Transverse colon (tissue), 4 donors: ENCODE measurements around the gene RGS3. TPM values are rescaled to one million over a fixed set of nuclear protein-coding genes. Genes with fewer than 3 reads are reported as not detected.

Source experiments
- DNase-seq: peaks from one replicate; pipeline ENCODE4 v3.0.0-alpha.2; 2019
- H3K27ac ChIP-seq, 4 donors: fragments of 200-600 bp; sonication (generic); 2 replicates each; pipeline ENCODE4 v1.5.1; 2016 to 2018; ENCODE audit warnings: inconsistent platforms in 4 of 4
- H3K27me3 ChIP-seq: fragments of 200-600 bp; sonication (generic); 2 replicates; pipeline ENCODE4 v1.5.1; 2017; ENCODE audit warnings: inconsistent platforms
- H3K36me3 ChIP-seq, 4 donors: fragments of 200-600 bp; sonication (generic); 2 replicates each; pipeline ENCODE4 v1.5.1; 2017 to 2019; ENCODE audit warnings: inconsistent platforms in 4 of 4
- H3K4me1 ChIP-seq, 4 donors: fragments of 200-600 bp; sonication (generic); 2 replicates each; pipeline ENCODE4 v1.5.1; 2017 to 2020; ENCODE audit warnings: inconsistent platforms in 4 of 4
- H3K4me3 ChIP-seq, 4 donors: fragments of 200-600 bp; sonication (generic); 1 replicate in 1 of 4; 2 replicates in 3 of 4; pipeline versions ENCODE4 v1.5.1 to v1.6.1; 2017 to 2019; ENCODE audit warnings: inconsistent platforms in 4 of 4
- H3K9me3 ChIP-seq, 2 donors: fragments of 200-600 bp; sonication (generic); 2 replicates each; pipeline ENCODE4 v1.5.1; 2017 to 2019; ENCODE audit warnings: inconsistent platforms in 2 of 2
- EP300 ChIP-seq: sonication (generic); formaldehyde crosslinking; IDR thresholded peaks from one replicate; pipeline ENCODE4 v1.6.1; 2017; ENCODE audit warnings: antibody characterized with exemption, low read depth
- POLR2A ChIP-seq: fragments of 450-650 bp; IDR thresholded peaks from one replicate; pipeline ENCODE4 v1.6.1; 2016; ENCODE audit warnings: antibody characterized with exemption, mild to moderate bottlenecking, moderate library complexity
- POLR2AphosphoS5 ChIP-seq, 3 donors: sonication (generic); formaldehyde crosslinking; IDR thresholded peaks; one replicate each; pipeline ENCODE4 v1.6.1; 2016; ENCODE audit warnings: antibody characterized with exemption in 3 of 3
- WGBS, 2 donors: methylation state at CpG; one replicate each; pipeline ENCODE4 v1.1.5; 2018; ENCODE audit warnings: low coverage in 1 of 2; 5-methylcytosine and 5-hydroxymethylcytosine counted together
- in situ Hi-C, 4 donors: fragments of 200-750 bp; cut with MboI; loops; one replicate each; pipeline versions ENCODE4 v1.15.0 to v1.15.1; 2017; ENCODE audit warnings: low sequenced_read_pairs in 3 of 4, low pct_ligation_motif_present in 1 of 4, low pct_unique_long_range_greater_than_20kb in 1 of 4
- intact Hi-C: fragments of 100-400 bp; cut with DNase I; formaldehyde crosslinking; loops from one replicate; pipeline ENCODE4 v1.15.1; 2023; ENCODE audit warnings: low total_unique reads
- total RNA-seq, 4 donors: library from RNA; depleted of rRNA; stranded (reverse); fragments of >200 nt; gene quantifications; one replicate each; pipeline ENCODE4 v1.1.0, GENCODE V29; 2016
- TF ChIP-seq, protein P1 (sequence below), 5 experiments: fragments of 200-600 bp in 3 of 5; fragments of 450-650 bp in 2 of 5; sonication (generic) in 3 of 5; IDR thresholded peaks; 1 replicate in 2 of 5; 2 replicates in 3 of 5; pipeline ENCODE4 v1.5.1; 2016 to 2017; ENCODE audit warnings: antibody characterized with exemption in 5 of 5, inconsistent platforms in 3 of 5, mild to moderate bottlenecking in 2 of 5, moderate library complexity in 1 of 5

The RGS3 gene
- total RNA-seq, 4 donors from 2014 or later = 62.7 to 150 (median 80.9) TPM

- WGBS, 2 donors = 82% methylated on average over 5 of the region's 5 CpGs; no CpG with 5 or more reads in 1 of the 2 donors
- in situ Hi-C loops = no loop called here
- Histone ChIP-seq H3K4me1 (peaks cover 3 to 19% (median 12%) of the 10 kb centered on the region in 4 donors), H3K27me3 (no peaks in the 10 kb centered on the region), H3K4me3 (no peak overlapping the region), H3K27ac (no peak overlapping the region), H3K9me3 (no peaks in the 10 kb centered on the region), H3K36me3 (peaks cover 0 to 12% (median 6%) of the 10 kb centered on the region in 4 donors)
- DNase-seq = no peak
- TF ChIP-seq EP300 (no peak), POLR2A (no peak), POLR2AphosphoS5 (IDR thresholded peaks at IDR 0.05) (no peak)
- TF ChIP-seq, protein P1, sequence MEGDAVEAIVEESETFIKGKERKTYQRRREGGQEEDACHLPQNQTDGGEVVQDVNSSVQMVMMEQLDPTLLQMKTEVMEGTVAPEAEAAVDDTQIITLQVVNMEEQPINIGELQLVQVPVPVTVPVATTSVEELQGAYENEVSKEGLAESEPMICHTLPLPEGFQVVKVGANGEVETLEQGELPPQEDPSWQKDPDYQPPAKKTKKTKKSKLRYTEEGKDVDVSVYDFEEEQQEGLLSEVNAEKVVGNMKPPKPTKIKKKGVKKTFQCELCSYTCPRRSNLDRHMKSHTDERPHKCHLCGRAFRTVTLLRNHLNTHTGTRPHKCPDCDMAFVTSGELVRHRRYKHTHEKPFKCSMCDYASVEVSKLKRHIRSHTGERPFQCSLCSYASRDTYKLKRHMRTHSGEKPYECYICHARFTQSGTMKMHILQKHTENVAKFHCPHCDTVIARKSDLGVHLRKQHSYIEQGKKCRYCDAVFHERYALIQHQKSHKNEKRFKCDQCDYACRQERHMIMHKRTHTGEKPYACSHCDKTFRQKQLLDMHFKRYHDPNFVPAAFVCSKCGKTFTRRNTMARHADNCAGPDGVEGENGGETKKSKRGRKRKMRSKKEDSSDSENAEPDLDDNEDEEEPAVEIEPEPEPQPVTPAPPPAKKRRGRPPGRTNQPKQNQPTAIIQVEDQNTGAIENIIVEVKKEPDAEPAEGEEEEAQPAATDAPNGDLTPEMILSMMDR (IDR thresholded peaks at IDR 0.05) = no peak
- intact Hi-C loops = no loop called here
Observed at GRCh38 chr9:113599646-113600022, 136.1 kb downstream of the RGS3 start.

GRCh38 chr9:113600023-113600823 lies 136.7 kb downstream of the RGS3 start:
- no peak for DNase-seq
- WGBS, 2 donors = 77% methylated on average over 12 of the region's 12 CpGs; no CpG with 5 or more reads in 1 of the 2 donors
- no peaks in the 10 kb centered on the region for H3K27me3 ChIP-seq
- H3K36me3 ChIP-seq = peaks cover 0 to 12% (median 6%) of the 10 kb centered on the region in 4 donors
- H3K27ac ChIP-seq = no peak overlapping the region
- H3K4me1 ChIP-seq = peaks cover 3 to 15% (median 10%) of the 10 kb centered on the region in 4 donors
- TF ChIP-seq EP300 = no peak
- TF ChIP-seq, protein P1 (IDR thresholded peaks at IDR 0.05) = no peak
- no peak for TF ChIP-seq POLR2AphosphoS5 (IDR thresholded peaks at IDR 0.05)
- no peak for TF ChIP-seq POLR2A
- H3K9me3 ChIP-seq = no peaks in the 10 kb centered on the region
- intact Hi-C loops (no loop called here), in situ Hi-C loops (no loop called here)
- no peak overlapping the region for H3K4me3 ChIP-seq

GRCh38 chr9:113600871-113601614 lies 137.5 kb downstream of the RGS3 start:
- no peaks in the 10 kb centered on the region for H3K9me3 ChIP-seq
- 69 to 100% methylated on average over 1 to 5 of the region's 5 CpGs for WGBS, 2 donors
- intact Hi-C loops = no loop called here
- no peak for DNase-seq
- in situ Hi-C loops = no loop called here
- H3K4me1 ChIP-seq = peaks cover 3 to 11% (median 6%) of the 10 kb centered on the region in 4 donors
- H3K27me3 ChIP-seq = no peaks in the 10 kb centered on the region
- no peak overlapping the region for H3K27ac ChIP-seq
- H3K36me3 ChIP-seq = peaks cover 0 to 12% (median 6%) of the 10 kb centered on the region in 4 donors
- no peak for TF ChIP-seq POLR2A
- TF ChIP-seq EP300 = no peak
- TF ChIP-seq, protein P1 (IDR thresholded peaks at IDR 0.05) = no peak
- TF ChIP-seq POLR2AphosphoS5 (IDR thresholded peaks at IDR 0.05) = no peak
- no peak overlapping the region for H3K4me3 ChIP-seq

GRCh38 chr9:113601656-113602055 lies 138.1 kb downstream of the RGS3 start:
- Histone ChIP-seq H3K9me3 (no peaks in the 10 kb centered on the region), H3K27ac (peak overlapping the region in 1 of 4 donors; percentile 5), H3K27me3 (no peaks in the 10 kb centered on the region), H3K4me3 (no peak overlapping the region), H3K36me3 (peaks cover 0 to 11% (median 4%) of the 10 kb centered on the region in 4 donors), H3K4me1 (peaks cover 3 to 11% (median 6%) of the 10 kb centered on the region in 4 donors)
- TF ChIP-seq POLR2A = no peak
- TF ChIP-seq EP300 = no peak
- TF ChIP-seq, protein P1 (IDR thresholded peaks at IDR 0.05) = no peak
- TF ChIP-seq POLR2AphosphoS5 (IDR thresholded peaks at IDR 0.05) = no peak
- intact Hi-C loops (no loop called here), in situ Hi-C loops (no loop called here)
- DNase-seq = no peak
- WGBS, 2 donors = 68 to 77% methylated on average over 4 to 5 of the region's 5 CpGs
